ENCODE results near the gene ABHD3.
"Not testable (repeated sequence)": the region's sequence is repeated elsewhere in the genome, so short reads cannot be mapped to it uniquely, and the experiment has no call there.

The ABHD3 gene

GRCh38 chr18:21612125-21613039 is 92.2 kb downstream of the ABHD3 start, which contains the start of gene SNRPD1:
SNRPD1 (plus strand) TSS chr18:21612314; CDS start chr18:21612430, 116 bp downstream.
- peaks cover 36% of the 10 kb centered on the region for H3K36me3 ChIP-seq
- H3K4me2 ChIP-seq, result peak within 1 kb of the TSS; percentile 69
- H3K4me3 ChIP-seq, result peak within 1 kb of the TSS; percentile 81
- no peaks in the 10 kb centered on the region for H3K27me3 ChIP-seq
- peaks cover 31% of the 10 kb centered on the region for H4K20me1 ChIP-seq
- peaks cover 25% of the 10 kb centered on the region for H3K9me3 ChIP-seq
- peak within 1 kb of the TSS; percentile 99 for H3K27ac ChIP-seq
- H3K4me1 ChIP-seq, result peaks cover 23% of the 10 kb centered on the region
- peak within 1 kb of the TSS; percentile 96 for H3K9ac ChIP-seq
- TF ChIP-seq Cebpa-rat (IDR thresholded peaks at IDR 0.05), result no peak

DNA sequence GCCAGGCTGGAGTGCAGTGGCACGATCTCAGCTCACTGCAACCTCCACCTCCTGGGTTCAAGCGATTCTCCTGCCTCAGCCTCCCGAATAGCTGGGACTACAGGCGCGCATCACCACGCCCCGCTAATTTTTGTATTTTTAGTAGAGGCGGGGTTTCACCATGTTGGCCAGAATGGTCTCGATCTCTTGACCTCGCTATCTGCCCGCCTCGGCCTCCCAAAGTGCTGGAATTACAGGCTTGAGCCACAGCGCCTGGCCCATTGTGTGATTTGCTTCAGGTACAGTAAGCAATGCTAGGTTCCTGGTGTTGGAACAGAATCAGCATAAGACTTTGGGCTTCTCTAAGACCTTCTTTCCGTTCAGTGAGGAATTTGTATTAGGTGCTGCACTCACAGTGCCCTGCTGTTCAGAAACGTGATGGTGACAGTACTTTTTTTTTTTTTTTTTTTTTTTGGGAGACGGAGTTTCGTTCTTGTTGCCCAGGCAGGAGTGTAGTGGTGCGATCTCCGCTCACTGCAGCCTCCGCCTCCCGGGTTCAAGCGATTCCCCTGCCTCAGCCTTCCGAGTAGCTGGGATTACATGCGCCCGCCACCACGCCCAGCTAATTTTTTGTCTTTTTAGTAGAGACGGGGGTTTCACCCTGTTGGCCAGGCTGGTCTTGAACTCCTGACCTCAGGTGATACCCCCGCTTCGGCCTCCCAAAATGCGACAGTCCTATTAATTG is 93.0 kb downstream of the ABHD3 start:
- Histone ChIP-seq H3K4me2 (peak overlapping the region; percentile 69), H3K36me3 (peaks cover 27% of the 10 kb centered on the region), H3K9ac (peak overlapping the region; percentile 96), H4K20me1 (peaks cover 23% of the 10 kb centered on the region), H3K9me3 (peaks cover 25% of the 10 kb centered on the region), H3K4me1 (peaks cover 23% of the 10 kb centered on the region), H3K27ac (peak overlapping the region; percentile 99), H3K4me3 (peak overlapping the region; percentile 81)
- H3K27me3 ChIP-seq, result not testable (repeated sequence)

- no peak overlapping the region for H3K4me2 ChIP-seq
Observed at GRCh38 chr18:21605213-21605612, 99.4 kb downstream of the ABHD3 start.

GRCh38 chr18:21604671-21605070 is 99.9 kb downstream of the ABHD3 start:
- Histone ChIP-seq H3K4me1 (peaks cover 12% of the 10 kb centered on the region; the same call in 1 of the 2 replicates), H3K4me2 (no peak overlapping the region), H3K27me3 (no peaks in the 10 kb centered on the region), H3K9ac (no peak overlapping the region), H3K36me3 (no peaks in the 10 kb centered on the region), H3K4me3 (no peak overlapping the region), H3K27ac (no peak overlapping the region), H4K20me1 (no peaks in the 10 kb centered on the region), H3K9me3 (no peaks in the 10 kb centered on the region)
- no peak for TF ChIP-seq Cebpa-rat (IDR thresholded peaks at IDR 0.05)

More at GRCh38 chr18:21605213-21605612, 99.4 kb downstream of the ABHD3 start:
- Histone ChIP-seq H3K36me3 (no peaks in the 10 kb centered on the region), H4K20me1 (no peaks in the 10 kb centered on the region), H3K27ac (no peak overlapping the region), H3K9ac (no peak overlapping the region), H3K4me3 (no peak overlapping the region), H3K27me3 (no peaks in the 10 kb centered on the region), H3K4me1 (peaks cover 12% of the 10 kb centered on the region; the same call in 1 of the 2 replicates), H3K9me3 (no peaks in the 10 kb centered on the region)
- no peak for TF ChIP-seq Cebpa-rat (IDR thresholded peaks at IDR 0.05)

DNA sequence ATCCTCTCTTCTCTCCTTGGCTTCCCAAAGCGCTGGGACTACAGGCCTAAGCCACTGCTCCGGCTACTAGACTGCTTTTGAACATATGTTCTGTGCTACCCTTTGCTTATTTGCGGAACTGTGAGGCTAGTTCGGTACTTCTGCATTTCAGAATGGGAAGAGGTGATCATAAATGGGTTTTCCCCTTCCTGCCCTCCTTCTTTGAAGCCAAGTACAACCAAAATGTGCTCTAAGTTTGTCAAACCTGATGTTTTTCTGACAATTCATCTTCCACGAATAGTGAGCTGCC is 102.3 kb downstream of the ABHD3 start:
- Histone ChIP-seq H3K4me2 (no peak overlapping the region; the same call in 1 of the 2 replicates), H4K20me1 (peaks cover 21% of the 10 kb centered on the region), H3K4me3 (no peak overlapping the region), H3K9ac (no peak overlapping the region), H3K9me3 (no peaks in the 10 kb centered on the region), H3K27ac (no peak overlapping the region), H3K36me3 (no peaks in the 10 kb centered on the region), H3K27me3 (no peaks in the 10 kb centered on the region), H3K4me1 (peaks cover 32% of the 10 kb centered on the region)
- TF ChIP-seq Cebpa-rat (IDR thresholded peaks at IDR 0.05), result no peak

All from BLaER1 (cell line).